Vagina (tissue), 2 donors: Measurements from ENCODE around the gene FAM161A.

Experiments
- CTCF ChIP-seq, 3 experiments: fragments of 450-650 bp in 2 of 3; fragments of 200-600 bp in 1 of 3; sonication (generic) in 1 of 3; IDR thresholded peaks; one replicate each; pipeline ENCODE4 v1.5.1; 2017 to 2019; ENCODE audit warnings: antibody characterized with exemption in 3 of 3, mild to moderate bottlenecking in 2 of 3, moderate library complexity in 2 of 3
- POLR2AphosphoS5 ChIP-seq, 2 donors: sonication (generic); formaldehyde crosslinking; IDR thresholded peaks; one replicate each; pipeline ENCODE4 v1.9.0; 2017; ENCODE audit warnings: antibody characterized with exemption in 2 of 2, mild to moderate bottlenecking in 2 of 2, low read depth in 1 of 2; ENCODE audit not compliant: insufficient read depth in 1 of 2

GRCh38 chr2:61878761-61879160 lies 24.9 kb upstream of the FAM161A start:
- no peak for TF ChIP-seq CTCF (IDR thresholded peaks at IDR 0.05)
- no peak for TF ChIP-seq POLR2AphosphoS5 (IDR thresholded peaks at IDR 0.05; ENCODE audit: insufficient read depth in 1 of 2, low read depth in 1 of 2)
